ENCODE results near the gene LSM11.
"Not testable (repeated sequence)": the region's sequence is repeated elsewhere in the genome, so short reads cannot be mapped to it uniquely, and the experiment has no call there.

DNA sequence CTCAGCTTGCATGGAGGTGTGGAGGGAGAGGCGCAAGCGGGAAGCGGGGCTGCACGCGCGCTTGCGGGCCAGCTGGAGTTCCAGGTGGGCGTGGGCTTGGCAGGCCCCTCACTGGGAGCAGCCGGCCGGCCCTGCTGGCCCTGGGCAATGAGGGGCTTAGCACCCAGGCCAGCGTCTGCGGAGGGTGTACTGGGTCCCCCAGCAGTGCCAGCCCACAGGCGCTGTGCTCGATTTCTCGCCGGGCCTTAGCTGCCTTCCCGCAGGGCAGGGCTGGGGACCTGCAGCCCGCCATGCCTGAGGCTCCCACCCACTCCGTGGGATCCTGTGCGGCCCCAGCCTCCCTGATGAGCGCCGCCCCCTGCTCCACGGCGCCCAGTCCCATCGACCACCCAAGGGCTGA, 49.7 kb upstream of the LSM11 start:
- TF ChIP-seq, protein P1, sequence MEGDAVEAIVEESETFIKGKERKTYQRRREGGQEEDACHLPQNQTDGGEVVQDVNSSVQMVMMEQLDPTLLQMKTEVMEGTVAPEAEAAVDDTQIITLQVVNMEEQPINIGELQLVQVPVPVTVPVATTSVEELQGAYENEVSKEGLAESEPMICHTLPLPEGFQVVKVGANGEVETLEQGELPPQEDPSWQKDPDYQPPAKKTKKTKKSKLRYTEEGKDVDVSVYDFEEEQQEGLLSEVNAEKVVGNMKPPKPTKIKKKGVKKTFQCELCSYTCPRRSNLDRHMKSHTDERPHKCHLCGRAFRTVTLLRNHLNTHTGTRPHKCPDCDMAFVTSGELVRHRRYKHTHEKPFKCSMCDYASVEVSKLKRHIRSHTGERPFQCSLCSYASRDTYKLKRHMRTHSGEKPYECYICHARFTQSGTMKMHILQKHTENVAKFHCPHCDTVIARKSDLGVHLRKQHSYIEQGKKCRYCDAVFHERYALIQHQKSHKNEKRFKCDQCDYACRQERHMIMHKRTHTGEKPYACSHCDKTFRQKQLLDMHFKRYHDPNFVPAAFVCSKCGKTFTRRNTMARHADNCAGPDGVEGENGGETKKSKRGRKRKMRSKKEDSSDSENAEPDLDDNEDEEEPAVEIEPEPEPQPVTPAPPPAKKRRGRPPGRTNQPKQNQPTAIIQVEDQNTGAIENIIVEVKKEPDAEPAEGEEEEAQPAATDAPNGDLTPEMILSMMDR (conservative IDR thresholded peaks at IDR 0.05; ENCODE audit: low read depth, low read length), result not testable (repeated sequence)
- not testable (repeated sequence) for TF ChIP-seq POLR2A (IDR thresholded peaks at IDR 0.05; ENCODE audit: low read depth, low read length); MXI1 (IDR thresholded peaks at IDR 0.05; ENCODE audit: borderline replicate concordance, low read depth, low read length); RFX5 (IDR thresholded peaks at IDR 0.05; ENCODE audit: low read depth, low read length); CHD1 (IDR thresholded peaks at IDR 0.05; ENCODE audit: low read depth, low read length); NFE2L2 (IDR thresholded peaks at IDR 0.05; ENCODE audit: low read depth, low read length); SMC3 (IDR thresholded peaks at IDR 0.05; ENCODE audit: low read depth, low read length); CEBPB (IDR thresholded peaks at IDR 0.05; ENCODE audit: low read depth, low read length); USF2 (IDR thresholded peaks at IDR 0.05; ENCODE audit: low read depth, low read length)
